HepG2 (cell line): ENCODE data around the gene FBLIM1. TPM values are rescaled to one million over a fixed set of nuclear protein-coding genes. Genes with fewer than 3 reads are reported as not detected.

Experiments used
- ADNP ChIP-seq: sonication (generic); formaldehyde crosslinking; IDR thresholded peaks from 2 replicates; pipeline ENCODE4 v1.4.0; 2020; ENCODE audit warnings: missing genetic modification reagents
- AGO2 ChIP-seq: fragments of 200-400 bp; formaldehyde crosslinking; optimal IDR thresholded peaks from 2 replicates; pipeline ENCODE3; 2017; ENCODE audit warnings: mild to moderate bottlenecking, low read depth, low read length, moderate library complexity
- KMT2A ChIP-seq: sonication (generic); formaldehyde crosslinking; IDR thresholded peaks from 2 replicates; pipeline ENCODE4 v1.4.0; 2020; ENCODE audit warnings: missing genetic modification reagents
- PAX8 ChIP-seq: sonication (generic); formaldehyde crosslinking; IDR thresholded peaks from 2 replicates; pipeline ENCODE4 v1.8.0; 2022; ENCODE audit warnings: mild to moderate bottlenecking, missing genetic modification reagents, borderline replicate concordance
- REL ChIP-seq: sonication (generic); formaldehyde crosslinking; conservative IDR thresholded peaks from 2 replicates; pipeline ENCODE4 v1.8.0; 2022; ENCODE audit warnings: mild to moderate bottlenecking, missing genetic modification reagents, moderate library complexity
- STAT5B ChIP-seq: sonication (generic); formaldehyde crosslinking; IDR thresholded peaks from 2 replicates; pipeline ENCODE4 v1.4.0; 2020; ENCODE audit warnings: missing genetic modification reagents
- YEATS2 ChIP-seq: sonication (generic); formaldehyde crosslinking; IDR thresholded peaks from 2 replicates; pipeline ENCODE4 v1.4.0; 2020; ENCODE audit warnings: missing genetic modification reagents, borderline replicate concordance
- ZNF230 ChIP-seq: sonication (generic); formaldehyde crosslinking; IDR thresholded peaks from 2 replicates; pipeline ENCODE4 v1.4.0; 2020; ENCODE audit warnings: mild to moderate bottlenecking, missing genetic modification reagents
- ZNF264 ChIP-seq: sonication (generic); formaldehyde crosslinking; IDR thresholded peaks from 2 replicates; pipeline ENCODE4 v1.4.0; 2020; ENCODE audit warnings: missing genetic modification reagents
- ZNF382 ChIP-seq: sonication (generic); formaldehyde crosslinking; IDR thresholded peaks from 2 replicates; pipeline ENCODE4 v1.5.0; 2020; ENCODE audit warnings: missing genetic modification reagents, mild to moderate bottlenecking, borderline replicate concordance
- ZSCAN30 ChIP-seq: sonication (generic); formaldehyde crosslinking; IDR thresholded peaks from 2 replicates; pipeline ENCODE4 v1.5.0; 2020; ENCODE audit warnings: mild to moderate bottlenecking, missing genetic modification reagents
- ZSCAN31 ChIP-seq: sonication (generic); formaldehyde crosslinking; IDR thresholded peaks from 2 replicates; pipeline ENCODE4 v1.5.0; 2020; ENCODE audit warnings: low read depth, mild to moderate bottlenecking, missing genetic modification reagents
- polyA plus RNA-seq, 8 experiments: library from polyadenylated mRNA; depleted of rRNA in 3 of 8; stranded (reverse) in 7 of 8; unstranded in 1 of 8; fragments of >200 nt; fragmentation: Illumina TruSeq in 4 of 8; extraction: Trizol in 4 of 8; gene quantifications; 2 replicates each; pipeline versions ENCODE4 v1.2.1 to v1.2.3, GENCODE V29; 2011 to 2016; ENCODE audit warnings: low read depth in 4 of 8, missing spikeins in 1 of 8, mixed read lengths in 1 of 8; ENCODE audit not compliant: insufficient read depth in 1 of 8
- total RNA-seq, 5 experiments: library from RNA; depleted of rRNA; stranded (reverse); fragments of >200 nt; fragmentation: Illumina TruSeq; extraction: Trizol; gene quantifications; 2 replicates each; pipeline ENCODE4 v1.2.3, GENCODE V29; 2016; ENCODE audit warnings: low read depth in 1 of 5
- TF ChIP-seq, protein P1 (sequence below): sonication (generic); formaldehyde crosslinking; IDR thresholded peaks from 2 replicates; pipeline ENCODE4 v1.5.0; 2020; ENCODE audit warnings: missing genetic modification reagents
- TF ChIP-seq, protein P2 (sequence below): IDR thresholded peaks from 2 replicates; pipeline ENCODE4 v1.6.1; 2018; ENCODE audit warnings: missing genetic modification reagents
- TF ChIP-seq, protein P3 (sequence below): sonication (generic); formaldehyde crosslinking; IDR thresholded peaks from 2 replicates; pipeline ENCODE4 v1.4.0; 2020; ENCODE audit warnings: low read depth, mild to moderate bottlenecking, missing genetic modification reagents
- TF ChIP-seq, protein P4 (sequence below): fragments of 450-650 bp; IDR thresholded peaks from 2 replicates; pipeline ENCODE4 v1.6.1; 2016
- TF ChIP-seq, protein P5 (sequence below): IDR thresholded peaks from 2 replicates; pipeline ENCODE4 v1.6.1; 2016; ENCODE audit warnings: missing compliant biosample characterization, missing genetic modification reagents, borderline replicate concordance
- TF ChIP-seq, protein P6 (sequence below): fragments of 450-650 bp; IDR thresholded peaks from 2 replicates; pipeline ENCODE4 v1.6.1; 2017
- TF ChIP-seq, protein P7 (sequence below): sonication (generic); formaldehyde crosslinking; IDR thresholded peaks from 2 replicates; pipeline ENCODE4 v1.4.0; 2020; ENCODE audit warnings: missing genetic modification reagents
- TF ChIP-seq, protein P8 (sequence below): sonication (generic); formaldehyde crosslinking; IDR thresholded peaks from 2 replicates; pipeline ENCODE4 v1.5.0; 2020; ENCODE audit warnings: missing genetic modification reagents, mild to moderate bottlenecking, borderline replicate concordance

Gene FBLIM1
- total and polyA plus RNA-seq, 2 of the 13 experiments (the other 11 are each of a cell fraction or from before 2014, with no cell fraction given) = 10.6 to 23.0 TPM

DNA sequence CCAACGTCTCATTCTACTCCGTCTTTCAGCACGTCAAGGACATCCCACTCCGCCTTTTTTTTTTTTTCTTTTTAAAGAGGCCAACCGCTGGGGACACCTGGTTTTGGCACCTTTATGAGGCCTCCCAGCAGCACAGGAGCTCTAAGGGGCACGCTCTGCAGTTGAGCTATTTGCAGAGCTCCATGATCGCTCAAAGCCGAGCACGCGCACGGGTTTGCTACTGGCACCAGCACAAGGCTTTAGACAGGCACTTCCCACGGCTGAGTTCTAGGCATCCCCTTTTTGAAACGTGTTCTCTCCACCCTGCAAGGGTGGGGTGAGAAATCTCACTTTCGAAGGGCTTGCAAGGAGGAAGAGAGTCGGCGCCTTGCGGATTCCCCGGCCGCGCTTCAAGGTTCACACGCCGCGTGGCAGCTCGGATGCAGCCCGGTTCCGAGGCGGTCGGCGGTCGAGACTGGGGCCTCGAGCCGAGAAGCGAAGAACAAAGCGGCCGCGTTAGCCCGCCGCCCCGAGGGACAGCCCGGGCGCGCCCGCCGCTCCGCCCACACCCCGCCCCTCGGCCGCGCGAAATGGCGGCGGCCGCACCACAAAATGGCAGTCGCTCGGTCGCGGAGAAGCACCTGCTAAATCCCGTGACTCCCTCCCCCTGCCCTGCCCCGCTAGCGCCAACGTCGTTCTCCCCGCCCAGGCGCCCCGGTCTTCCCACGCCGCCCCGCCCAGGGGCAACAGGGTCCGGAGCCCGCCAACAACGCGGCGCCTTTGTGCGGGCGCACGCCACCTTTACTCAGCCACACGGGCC, 76.0 kb downstream of the FBLIM1 start (continued):
- TF ChIP-seq, protein P1, sequence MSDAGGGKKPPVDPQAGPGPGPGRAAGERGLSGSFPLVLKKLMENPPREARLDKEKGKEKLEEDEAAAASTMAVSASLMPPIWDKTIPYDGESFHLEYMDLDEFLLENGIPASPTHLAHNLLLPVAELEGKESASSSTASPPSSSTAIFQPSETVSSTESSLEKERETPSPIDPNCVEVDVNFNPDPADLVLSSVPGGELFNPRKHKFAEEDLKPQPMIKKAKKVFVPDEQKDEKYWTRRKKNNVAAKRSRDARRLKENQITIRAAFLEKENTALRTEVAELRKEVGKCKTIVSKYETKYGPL (CRISPR knock-in tag) = peak; percentile 69; the same call in 1 of the 2 replicates
- TF ChIP-seq REL (CRISPR knock-in tag) (no peak), ADNP (no peak), YEATS2 (peak; percentile 64; the same call in 1 of the 2 replicates), KMT2A (CRISPR knock-in tag) (0 out of 2 replicates have a peak, but pooled peaks have one; percentile 69), AGO2 (peak; percentile 93), ZNF230 (CRISPR knock-in tag) (peak; percentile 92; the same call in 1 of the 2 replicates), ZNF382 (CRISPR knock-in tag) (no peak), STAT5B (CRISPR knock-in tag) (no peak), ZNF264 (CRISPR knock-in tag) (peak; percentile 97), PAX8 (CRISPR knock-in tag) (no peak), ZSCAN31 (CRISPR knock-in tag) (peak; percentile 83), ZSCAN30 (no peak)
- TF ChIP-seq, protein P2, sequence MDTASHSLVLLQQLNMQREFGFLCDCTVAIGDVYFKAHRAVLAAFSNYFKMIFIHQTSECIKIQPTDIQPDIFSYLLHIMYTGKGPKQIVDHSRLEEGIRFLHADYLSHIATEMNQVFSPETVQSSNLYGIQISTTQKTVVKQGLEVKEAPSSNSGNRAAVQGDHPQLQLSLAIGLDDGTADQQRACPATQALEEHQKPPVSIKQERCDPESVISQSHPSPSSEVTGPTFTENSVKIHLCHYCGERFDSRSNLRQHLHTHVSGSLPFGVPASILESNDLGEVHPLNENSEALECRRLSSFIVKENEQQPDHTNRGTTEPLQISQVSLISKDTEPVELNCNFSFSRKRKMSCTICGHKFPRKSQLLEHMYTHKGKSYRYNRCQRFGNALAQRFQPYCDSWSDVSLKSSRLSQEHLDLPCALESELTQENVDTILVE = peak; percentile 88; the same call in 1 of the 2 replicates
- TF ChIP-seq, protein P3, sequence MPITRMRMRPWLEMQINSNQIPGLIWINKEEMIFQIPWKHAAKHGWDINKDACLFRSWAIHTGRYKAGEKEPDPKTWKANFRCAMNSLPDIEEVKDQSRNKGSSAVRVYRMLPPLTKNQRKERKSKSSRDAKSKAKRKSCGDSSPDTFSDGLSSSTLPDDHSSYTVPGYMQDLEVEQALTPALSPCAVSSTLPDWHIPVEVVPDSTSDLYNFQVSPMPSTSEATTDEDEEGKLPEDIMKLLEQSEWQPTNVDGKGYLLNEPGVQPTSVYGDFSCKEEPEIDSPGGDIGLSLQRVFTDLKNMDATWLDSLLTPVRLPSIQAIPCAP (CRISPR knock-in tag) = peak; percentile 67; the same call in 1 of the 2 replicates
- TF ChIP-seq, protein P4, sequence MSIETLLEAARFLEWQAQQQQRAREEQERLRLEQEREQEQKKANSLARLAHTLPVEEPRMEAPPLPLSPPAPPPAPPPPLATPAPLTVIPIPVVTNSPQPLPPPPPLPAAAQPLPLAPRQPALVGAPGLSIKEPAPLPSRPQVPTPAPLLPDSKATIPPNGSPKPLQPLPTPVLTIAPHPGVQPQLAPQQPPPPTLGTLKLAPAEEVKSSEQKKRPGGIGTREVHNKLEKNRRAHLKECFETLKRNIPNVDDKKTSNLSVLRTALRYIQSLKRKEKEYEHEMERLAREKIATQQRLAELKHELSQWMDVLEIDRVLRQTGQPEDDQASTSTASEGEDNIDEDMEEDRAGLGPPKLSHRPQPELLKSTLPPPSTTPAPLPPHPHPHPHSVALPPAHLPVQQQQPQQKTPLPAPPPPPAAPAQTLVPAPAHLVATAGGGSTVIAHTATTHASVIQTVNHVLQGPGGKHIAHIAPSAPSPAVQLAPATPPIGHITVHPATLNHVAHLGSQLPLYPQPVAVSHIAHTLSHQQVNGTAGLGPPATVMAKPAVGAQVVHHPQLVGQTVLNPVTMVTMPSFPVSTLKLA = peak; percentile 17; the same call in 1 of the 2 replicates
- TF ChIP-seq, protein P5, sequence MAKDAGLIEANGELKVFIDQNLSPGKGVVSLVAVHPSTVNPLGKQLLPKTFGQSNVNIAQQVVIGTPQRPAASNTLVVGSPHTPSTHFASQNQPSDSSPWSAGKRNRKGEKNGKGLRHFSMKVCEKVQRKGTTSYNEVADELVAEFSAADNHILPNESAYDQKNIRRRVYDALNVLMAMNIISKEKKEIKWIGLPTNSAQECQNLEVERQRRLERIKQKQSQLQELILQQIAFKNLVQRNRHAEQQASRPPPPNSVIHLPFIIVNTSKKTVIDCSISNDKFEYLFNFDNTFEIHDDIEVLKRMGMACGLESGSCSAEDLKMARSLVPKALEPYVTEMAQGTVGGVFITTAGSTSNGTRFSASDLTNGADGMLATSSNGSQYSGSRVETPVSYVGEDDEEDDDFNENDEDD (CRISPR knock-in tag) = peak; percentile 86
- TF ChIP-seq, protein P6, sequence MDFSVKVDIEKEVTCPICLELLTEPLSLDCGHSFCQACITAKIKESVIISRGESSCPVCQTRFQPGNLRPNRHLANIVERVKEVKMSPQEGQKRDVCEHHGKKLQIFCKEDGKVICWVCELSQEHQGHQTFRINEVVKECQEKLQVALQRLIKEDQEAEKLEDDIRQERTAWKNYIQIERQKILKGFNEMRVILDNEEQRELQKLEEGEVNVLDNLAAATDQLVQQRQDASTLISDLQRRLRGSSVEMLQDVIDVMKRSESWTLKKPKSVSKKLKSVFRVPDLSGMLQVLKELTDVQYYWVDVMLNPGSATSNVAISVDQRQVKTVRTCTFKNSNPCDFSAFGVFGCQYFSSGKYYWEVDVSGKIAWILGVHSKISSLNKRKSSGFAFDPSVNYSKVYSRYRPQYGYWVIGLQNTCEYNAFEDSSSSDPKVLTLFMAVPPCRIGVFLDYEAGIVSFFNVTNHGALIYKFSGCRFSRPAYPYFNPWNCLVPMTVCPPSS = no peak
- TF ChIP-seq, protein P7, sequence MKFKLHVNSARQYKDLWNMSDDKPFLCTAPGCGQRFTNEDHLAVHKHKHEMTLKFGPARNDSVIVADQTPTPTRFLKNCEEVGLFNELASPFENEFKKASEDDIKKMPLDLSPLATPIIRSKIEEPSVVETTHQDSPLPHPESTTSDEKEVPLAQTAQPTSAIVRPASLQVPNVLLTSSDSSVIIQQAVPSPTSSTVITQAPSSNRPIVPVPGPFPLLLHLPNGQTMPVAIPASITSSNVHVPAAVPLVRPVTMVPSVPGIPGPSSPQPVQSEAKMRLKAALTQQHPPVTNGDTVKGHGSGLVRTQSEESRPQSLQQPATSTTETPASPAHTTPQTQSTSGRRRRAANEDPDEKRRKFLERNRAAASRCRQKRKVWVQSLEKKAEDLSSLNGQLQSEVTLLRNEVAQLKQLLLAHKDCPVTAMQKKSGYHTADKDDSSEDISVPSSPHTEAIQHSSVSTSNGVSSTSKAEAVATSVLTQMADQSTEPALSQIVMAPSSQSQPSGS (CRISPR knock-in tag) = no peak; the same call in 1 of the 2 replicates
- TF ChIP-seq, protein P8, sequence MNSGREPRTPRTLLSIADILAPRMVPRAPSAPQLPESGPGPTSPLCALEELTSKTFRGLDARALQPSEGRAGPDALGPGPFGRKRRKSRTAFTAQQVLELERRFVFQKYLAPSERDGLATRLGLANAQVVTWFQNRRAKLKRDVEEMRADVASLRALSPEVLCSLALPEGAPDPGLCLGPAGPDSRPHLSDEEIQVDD (CRISPR knock-in tag) = no peak
